CD4-positive, alpha-beta T cell treated with Interleukin-15 for 4 hours (primary cell): ENCODE measurements around the gene TMEM131.

ENCODE experiments used
- DNase-seq: peaks from one replicate; pipeline ENCODE4 v3.0.0-alpha.2; 2020; ENCODE audit warnings: low spot score

The TMEM131 gene

DNA sequence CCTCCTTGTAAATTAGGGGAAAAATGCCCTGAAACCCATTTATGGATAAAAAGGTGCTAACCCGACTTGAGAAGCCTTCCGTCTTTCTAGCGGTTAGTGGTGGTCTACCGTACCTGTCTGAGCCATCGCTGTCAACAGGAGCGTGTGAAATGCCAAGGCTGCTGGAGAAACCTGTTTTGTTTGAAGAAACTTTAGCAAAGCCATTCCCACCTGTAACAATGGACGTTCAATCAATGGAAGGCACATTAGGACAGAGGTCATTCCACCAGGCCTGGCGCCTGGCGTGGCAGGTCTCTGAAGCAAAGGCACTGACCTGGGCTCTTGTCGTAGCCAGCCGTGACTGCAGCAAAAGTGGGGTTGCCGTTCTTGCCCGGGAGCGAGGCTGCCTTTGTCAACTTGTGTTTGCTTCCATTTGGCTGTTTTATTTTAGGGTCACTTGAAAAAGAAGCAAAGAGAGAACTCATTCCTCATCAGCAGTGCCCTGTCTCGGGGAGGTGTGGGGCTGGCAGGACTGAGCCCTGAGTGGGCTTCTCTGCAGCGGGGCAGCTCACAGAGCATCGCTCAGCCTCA lies 235.2 kb downstream of the TMEM131 start:
- DNase-seq: no peak

DNA sequence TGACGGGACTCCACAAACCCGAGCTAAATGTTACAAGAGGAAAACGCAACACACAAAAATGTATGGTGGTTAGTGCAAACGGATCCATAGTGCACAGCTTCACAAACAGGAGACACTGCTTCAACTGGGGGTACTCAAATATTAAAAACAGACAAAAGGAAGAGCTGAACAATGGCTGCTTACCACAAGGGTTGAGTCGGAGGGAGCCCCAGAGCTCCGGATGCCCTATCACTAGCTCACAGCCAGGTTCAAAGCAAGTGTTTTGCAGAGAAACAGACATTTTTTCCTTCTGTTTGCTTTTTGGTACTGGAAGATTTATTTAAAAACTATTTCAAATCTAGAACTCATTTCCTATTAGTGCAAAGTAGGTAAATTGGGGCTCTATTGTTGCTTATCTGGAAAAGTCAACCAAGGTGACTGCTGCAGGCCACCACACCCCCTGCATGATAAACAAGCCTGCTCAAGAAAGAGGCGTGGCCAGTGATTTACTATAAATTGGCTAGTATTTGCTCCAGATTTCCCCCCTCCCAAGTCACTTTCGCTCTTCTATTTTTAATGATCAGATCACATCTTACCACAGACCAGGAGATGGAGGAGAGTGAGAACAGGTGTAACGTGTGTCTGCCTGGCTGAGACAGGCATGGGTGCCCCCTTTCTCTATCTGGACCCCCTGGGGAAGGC lies 235.9 kb downstream of the TMEM131 start:
- peak; percentile 2 for DNase-seq

DNA sequence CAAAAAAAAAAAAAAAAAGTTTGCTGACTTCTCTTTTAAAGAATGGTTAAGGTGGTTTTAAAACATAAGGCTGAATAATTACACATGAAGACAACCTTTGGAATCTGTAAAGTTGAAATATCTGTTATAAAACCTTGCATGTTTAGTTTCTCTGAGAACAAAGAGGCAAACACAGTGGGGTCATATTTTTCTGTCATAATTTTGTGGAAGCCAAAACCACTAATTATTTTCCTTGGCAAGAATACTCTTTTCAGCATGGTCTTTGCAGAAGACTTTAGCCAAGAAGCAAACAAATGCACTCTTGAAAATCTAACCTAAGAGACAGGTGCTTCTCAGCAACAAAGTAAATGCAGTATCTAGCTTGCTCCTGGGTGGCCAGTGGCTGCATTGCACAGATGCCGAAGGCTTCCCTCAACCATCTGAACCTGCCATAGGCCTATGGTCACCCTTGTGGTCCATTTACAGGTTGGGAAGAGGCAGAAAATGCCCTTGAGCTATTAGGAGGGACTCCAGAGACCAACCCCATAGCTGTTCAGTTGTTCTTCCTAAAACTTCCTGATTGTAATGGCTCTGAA lies 237.5 kb downstream of the TMEM131 start:
- no peak for DNase-seq

DNA sequence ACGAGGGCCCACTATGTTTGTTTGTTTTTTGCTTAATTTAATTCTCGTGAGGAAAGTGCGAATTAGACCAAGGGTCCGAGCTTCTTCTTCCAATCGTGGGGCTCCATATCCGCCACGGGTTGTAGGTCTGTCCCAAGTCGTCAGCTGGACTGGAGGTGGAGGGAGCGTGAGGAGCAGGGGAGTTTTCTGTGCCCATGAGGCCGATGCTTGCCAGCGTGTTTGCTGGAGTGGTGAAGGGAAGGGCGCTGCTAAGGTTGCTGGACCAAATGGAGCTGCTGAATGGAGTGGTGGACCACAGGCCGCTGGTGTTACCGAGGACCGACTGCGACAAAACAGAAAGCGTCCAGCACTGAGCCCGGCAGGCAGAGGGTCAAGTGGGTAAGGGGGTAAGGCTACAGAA lies 238.7 kb downstream of the TMEM131 start:
- no peak for DNase-seq

DNA sequence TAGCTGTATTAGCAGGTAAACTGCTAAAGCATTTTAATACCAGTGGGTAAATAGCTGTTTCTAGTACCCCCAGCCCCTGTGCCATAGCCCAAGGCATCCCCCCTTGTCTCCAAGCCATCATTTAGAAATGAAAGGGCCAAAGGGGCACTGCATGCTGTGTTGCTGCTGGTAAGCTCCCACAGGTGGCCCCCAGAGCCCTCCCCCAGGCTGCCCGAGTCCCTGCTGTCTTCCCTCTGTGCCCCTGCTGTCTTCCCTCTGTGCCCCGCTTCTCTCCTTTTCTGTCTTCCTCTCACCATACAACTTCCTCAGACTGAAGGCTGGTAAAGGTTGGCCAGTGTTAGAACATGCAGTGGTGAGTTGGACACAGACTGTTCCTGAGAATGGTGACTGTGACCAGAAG lies 240.3 kb downstream of the TMEM131 start:
- no peak for DNase-seq

DNA sequence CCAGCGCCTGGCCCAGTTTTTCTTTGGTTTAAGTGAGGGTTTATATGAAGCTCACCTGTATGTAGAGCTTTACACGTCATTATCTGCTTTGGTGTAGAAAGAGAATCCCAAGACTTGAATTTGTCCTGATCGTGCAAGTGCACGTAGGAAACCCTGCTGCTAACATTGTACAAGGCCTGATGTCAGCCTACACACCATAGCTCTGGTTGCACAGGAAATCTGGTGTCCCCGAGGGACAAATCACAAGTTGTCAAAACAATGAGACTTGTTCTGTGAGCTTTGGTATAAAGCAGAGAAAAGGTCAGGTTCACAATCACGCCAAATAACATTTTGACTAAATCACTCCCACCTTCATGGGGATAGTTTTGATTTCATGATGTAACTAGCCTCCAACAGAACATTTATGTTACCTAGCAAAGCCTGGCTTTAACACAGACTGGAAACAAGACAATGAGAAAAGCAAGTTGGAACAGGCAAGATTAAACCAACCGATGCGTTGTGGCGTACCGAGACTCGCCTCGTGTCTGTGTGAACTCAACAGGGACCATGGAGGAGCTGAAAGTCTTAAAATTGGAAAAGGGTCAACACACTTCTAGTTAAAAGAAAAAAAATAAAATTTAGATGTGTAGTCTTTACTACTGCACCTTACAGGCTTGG lies 240.9 kb downstream of the TMEM131 start:
- DNase-seq: no peak

DNA sequence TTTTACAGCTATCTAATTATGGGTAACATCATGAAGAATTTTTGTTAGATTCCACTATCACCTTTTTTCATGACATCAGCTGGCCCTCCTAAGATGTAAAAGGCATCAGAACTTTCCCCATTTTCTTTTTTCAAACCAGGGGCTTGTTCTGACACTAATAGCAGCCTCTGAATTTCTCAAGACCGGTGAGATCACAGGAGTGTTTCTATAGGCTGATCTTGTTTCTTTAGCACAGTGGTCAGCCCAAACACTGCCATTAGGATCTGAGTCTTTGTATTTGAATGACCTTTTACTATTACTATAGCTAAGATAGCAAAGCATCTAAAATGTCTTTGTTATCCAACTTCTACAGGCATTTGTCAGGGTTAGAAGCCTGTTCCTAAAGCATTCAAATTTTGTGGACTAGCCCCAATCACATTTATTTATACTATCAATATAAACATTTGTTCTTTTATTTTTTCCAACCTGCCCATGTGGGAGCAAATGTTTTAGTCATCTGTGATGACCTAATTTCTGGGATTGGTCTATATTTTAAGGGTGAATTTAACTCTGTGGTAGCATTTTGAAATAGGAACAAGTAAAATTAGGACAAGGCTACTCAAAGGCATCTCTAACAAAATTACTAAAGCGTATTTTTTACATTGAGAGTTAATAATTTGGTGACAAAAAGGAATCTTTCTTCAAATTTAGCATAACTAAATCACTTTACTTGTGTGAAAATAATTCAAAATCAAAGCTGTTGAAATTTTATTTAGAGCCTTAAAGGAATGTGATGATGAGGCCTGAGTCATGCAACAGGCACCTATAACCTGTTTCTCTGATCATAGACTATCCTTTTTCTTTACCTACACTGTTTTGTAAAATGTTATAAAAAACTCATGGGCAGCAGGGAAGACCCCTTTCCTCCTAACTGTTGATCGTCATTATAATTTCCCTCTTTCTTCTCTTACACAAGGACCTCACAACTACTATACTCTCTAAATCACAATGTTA lies 243.1 kb downstream of the TMEM131 start:
- no peak for DNase-seq

DNA sequence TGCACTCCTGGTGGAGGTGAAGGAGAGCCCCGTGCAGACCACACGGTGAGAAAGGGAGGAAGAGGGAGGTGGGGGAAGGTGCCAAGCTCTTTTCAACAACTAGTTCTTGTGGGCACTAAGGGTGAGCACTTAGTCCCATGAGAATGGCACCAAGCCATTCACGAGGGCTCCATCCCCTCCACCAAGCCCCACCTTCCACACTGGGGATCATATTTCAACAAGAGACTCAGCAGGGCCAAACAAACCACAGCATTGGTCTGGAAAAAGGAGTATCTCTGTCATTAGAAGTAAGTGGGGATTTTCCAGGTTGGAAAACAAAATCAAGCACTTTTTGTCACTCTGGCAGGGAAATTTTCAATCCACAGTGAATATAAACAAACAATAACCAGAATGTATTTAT lies 244.0 kb downstream of the TMEM131 start:
- no peak for DNase-seq

DNA sequence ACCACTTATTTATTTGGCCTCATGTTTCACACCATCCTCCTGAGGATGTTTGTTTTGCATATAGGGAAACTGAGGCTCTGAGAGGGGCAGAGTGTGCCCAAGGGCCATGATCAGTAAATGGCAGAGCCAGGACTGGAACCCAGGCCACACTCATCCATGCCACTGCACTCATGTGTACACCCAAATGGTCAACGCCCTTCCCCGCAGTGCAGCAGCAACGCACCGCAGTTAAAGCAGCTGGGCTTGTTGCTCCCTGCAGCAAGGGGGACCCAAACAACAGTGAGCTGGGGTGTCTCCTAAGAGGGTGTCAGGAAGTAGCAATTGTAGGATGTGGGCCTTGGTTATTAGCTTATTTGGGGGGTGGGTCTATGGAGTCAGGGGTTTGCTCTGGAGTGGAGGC lies 245.7 kb downstream of the TMEM131 start:
- DNase-seq: no peak

DNA sequence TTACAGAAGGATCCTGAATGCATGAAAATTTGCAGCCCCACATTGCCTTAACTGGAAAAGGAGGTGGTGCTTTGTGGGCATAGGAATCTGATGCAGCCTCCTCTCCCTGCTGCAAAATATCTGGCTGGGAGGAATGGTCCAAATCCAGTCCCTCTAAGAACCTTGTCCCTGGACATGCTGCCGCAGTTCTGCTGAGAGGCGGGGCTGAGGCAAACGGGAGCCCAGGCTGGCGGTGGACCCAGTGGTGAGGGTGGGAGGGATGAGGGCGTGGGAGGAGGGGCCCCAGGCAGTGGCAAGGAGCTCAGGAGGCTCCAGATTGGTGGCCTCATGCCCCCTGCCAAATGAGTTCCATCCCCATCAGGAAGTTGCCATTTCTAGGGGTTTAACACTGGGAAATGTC lies 246.2 kb downstream of the TMEM131 start:
- no peak for DNase-seq

DNA sequence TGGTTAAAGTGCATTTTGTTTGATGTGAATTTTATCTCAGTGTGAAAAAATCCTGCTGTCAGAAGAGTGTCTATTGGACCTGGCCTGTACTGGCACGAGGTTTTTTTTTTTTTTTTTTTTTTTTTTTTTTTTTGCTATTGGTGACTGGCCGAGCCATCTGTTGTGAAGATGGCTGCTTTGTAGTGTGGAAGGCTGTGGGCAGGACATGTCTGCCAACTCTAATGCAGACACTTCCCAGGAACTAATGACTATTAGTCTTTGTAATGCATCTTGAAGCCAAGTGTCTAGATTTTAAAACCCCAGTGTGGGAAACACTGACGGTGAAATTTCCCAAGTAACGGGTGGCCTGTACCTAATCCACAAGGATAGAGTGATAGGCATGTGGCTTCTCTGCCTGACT lies 248.0 kb downstream of the TMEM131 start:
- DNase-seq: no peak

DNA sequence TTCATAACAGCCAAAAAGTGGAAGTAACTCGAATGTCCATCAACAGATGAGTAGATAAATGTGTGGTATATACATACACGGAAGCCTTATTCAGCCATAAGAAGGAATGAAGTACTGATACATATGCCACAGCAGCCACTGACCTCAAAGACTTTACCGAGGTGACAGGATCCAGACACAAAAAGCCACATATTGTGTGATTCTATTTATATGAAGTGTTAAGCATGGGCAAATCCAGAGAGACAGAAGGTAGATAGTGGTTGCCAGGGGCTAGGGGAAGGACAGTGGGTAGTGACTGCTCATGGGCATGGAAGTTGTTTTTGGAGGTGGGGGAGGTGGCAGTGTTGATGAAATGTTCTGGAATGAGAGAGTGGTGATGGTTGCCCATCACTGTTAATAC lies 248.5 kb downstream of the TMEM131 start:
- DNase-seq: peak; percentile 20

DNA sequence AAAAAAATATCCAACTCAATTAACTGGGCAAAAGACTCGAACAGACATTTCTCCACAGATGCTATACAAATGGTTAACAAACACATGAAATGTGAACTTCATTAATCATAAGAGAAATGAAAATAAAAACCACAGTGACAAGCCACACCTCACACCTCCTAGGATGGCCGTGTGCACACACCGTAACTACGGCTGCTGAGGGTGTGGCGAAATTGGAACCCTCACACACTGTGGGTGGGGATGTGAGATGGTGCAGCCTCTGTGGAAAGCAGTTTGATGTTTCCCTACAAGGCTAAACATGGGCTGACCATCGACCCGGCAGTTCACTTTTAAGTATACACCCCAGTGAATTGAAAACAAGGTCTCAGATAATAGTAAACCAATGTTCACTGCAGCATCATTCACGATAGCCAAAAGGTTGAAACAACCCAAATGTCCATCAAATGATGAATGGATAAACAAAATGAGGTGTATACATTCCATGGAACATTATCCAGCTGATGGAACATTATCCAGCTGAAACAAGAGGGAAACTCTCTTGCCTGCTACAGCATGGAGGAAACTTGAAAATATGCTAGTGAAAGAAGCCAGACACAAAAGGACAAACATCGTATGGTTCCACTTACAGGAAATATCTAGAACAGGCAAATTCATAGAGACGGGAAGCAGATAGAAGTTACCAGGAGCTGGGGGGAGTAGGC lies 250.1 kb downstream of the TMEM131 start:
- DNase-seq: peak; percentile 64

DNA sequence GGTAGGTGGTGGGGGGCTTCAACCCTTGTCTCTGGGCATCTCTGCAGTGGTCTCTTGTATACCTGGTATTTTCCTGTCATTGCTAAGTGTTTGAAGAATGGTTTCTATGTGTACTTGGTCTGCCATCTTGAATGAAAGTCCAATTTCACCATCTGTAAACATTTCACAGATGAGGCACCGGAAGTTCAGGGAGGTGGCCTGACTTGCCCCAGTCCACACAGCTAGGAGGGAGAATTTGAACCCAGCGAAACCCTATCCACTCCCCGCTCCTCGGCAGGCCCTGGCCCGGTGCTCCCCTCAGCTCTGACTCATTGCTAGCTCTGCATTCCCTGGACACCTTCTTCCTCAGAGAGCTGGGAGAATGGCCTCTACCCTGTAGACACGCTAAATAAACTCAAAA lies 251.8 kb downstream of the TMEM131 start:
- no peak for DNase-seq

DNA sequence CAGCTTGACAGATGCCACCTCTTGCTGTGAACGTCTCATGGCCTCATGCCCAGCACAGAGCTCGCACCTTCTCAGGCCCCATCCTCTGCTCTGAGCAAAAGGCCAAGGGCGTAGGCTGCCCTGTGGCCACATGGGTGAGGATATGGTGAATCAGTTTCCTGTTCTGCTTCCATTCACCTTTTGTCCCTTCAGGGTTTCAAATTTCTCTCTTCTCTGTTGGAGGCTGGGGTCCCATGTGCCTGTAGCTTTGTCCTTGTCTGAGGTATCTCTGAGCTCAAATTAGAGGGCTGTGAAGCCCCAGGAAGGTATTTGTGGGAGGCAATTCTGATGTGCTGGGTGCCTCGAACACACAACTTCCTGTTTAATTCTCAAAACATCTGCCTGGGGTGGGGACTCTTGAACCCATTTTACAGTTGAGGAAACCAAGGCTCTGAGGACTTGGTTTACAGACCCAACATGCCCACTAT lies 253.3 kb downstream of the TMEM131 start:
- peak; percentile 51 for DNase-seq

DNA sequence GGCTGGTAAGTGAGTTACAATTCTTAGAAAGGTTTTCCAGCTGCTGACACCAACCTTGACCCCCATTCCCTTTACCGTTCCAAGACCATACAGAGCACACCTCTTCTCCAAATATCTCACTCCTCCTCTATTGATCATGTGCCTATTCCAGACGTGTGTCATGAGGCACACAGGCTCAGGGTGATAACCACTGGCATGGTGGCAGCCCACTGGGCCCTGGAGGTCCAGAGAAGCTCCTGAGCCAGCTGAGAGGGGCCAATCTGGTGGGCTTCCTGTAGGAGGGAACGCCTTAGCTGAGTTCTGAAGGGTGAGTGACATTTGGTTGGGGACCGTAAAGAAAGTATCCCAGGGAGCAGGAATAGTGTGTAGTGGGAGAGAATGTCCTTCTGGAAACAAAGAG lies 254.1 kb downstream of the TMEM131 start:
- DNase-seq: no peak

DNA sequence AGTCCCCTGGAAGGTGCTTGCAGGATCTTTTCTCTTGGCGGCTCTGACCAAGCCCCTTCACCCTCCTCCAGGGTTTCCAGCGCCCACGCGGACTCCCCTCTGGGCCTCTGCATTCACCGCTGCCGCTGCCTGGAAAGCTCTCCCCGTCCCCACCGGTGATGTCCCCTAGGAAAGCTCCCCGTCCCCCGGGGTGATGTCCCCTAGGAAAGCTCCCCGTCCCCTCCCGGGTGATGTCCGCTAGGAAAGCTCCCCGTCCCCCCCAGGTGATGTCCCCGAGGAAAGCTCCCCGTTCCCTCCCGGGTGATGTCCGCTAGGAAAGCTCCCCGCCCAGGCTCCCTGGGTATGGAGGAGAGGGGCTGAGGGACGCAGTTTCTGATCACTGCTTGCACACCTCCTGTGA lies 254.5 kb downstream of the TMEM131 start:
- no peak for DNase-seq

DNA sequence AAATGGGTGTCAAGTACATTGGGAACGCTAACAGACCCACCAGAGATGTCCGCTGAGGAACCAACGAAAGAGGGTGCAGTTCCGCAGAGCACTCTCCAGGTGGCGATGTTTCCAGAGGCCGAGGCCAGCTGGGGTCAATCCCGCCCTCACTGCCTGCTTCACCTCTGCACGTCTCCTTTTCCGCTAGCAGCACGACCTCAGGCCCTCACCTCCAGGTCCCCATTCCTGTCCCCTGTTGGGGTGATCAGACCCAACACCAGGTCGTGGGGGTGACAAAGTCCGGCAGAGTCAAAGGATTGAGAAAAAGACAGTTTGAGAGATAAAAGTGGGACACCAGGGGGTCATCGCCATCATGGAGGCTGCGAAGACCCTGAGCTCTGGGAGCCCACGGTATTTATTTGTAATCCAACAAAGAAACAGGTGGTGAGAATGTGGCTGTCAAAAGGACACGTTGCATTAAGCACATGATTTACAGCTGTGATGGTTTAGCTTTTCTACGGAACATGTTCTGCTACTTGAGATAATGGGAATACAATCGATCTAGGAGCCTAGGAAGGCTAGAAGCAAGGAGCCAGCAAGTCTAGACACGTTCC lies 255.1 kb downstream of the TMEM131 start:
- DNase-seq: peak; percentile 35

DNA sequence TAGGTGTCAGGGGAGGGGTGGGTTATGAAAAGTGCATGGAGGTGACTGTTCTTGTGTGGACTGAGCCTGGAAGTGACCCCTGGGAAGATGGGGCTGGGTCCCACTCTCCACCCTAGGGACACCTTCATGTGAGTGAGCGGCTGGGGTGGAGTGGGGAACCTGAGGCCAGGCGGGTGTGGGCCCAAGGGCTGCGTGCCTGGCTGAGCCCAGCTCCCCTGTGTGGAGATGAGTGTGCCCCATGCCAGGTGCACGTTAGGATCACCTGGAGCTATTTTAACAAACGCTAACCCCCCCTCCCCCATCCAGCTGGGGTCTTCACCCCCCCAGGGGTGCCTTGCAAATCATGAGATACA lies 255.9 kb downstream of the TMEM131 start:
- no peak for DNase-seq

DNA sequence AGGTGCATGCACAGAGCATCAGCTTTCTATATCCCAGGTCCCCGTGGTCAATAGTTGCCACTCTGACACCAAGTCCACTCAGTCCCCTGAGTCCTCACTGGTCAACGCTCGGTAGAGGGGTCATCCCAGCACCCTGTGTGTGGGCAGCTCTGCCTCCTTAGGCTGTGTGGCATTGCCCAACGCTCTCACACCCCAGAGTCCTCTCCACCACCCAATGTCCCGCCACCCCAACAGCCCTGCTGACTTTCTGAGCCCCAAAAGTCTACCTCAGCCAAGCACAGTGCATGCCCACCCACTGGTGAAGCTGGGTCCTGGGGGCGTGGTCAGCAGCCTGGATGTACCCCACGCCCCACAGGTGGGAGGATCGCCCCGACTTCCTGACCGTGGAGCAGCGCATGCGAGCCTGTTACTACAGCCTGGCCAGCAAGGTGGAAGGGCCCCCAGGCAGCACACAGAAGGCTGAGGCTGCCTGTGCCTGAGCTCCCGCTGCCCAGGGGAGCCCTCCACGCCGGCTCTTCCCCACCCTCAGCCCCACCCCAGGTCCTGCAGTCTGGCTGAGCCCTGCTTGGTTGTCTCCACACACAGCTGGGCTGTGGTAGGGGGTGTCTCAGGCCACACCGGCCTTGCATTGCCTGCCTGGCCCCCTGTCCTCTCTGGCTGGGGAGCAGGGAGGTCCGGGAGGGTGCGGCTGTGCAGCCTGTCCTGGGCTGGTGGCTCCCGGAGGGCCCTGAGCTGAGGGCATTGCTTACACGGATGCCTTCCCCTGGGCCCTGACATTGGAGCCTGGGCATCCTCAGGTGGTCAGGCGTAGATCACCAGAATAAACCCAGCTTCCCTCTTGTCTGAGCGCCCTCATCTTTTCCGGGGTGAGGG lies 256.5 kb downstream of the TMEM131 start:
- DNase-seq: no peak
